HG03457 (cell line): ENCODE measurements around the gene SUCLA2.
"Not testable (repeated sequence)": the region's sequence is repeated elsewhere in the genome, so short reads cannot be mapped to it uniquely, and the experiment has no call there.

ENCODE experiments used
- ATAC-seq: cut with Tn5 transposase; IDR thresholded peaks from one replicate; pipeline ENCODE4 v1.9.1; 2021; ENCODE audit warnings: moderate number of reproducible peaks; ENCODE audit not compliant: unreplicated experiment

Gene SUCLA2

DNA sequence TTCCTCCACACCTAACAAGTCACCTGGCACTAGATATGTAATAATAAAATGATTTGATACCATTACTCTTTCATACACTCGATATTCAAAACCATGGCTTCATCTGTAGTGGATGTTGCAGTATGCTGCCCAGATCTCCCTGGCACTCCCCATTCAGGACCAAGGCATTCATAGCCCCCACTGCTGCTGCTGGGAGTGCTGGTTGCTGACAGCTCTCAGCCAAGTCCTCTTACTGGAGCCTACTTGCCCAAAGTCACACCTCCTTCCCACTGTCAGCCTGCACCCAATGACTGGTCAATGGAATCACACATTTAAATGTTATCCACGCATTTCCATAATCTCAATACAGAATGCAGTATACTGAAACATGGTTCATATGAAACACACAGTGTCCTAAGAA is 3.7 kb downstream of the SUCLA2 start:
- no peak for ATAC-seq

DNA sequence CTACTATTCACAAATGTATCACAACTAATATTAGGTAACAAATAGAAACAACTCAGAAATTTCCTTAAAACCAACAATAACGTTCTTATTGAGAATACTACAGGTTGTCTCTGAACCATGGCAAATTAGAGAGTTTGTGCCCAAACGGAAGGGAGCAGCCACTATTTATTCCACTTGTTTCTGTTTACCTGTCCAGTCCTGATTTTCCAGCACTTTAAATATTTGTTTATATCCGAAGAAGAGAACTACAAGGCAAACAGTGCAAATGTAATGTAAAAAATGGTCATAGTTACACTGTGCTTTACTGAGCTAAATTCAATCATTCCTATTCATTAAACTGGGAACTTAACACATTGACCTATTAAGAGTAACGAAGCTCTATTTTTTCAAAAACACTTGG is 9.2 kb downstream of the SUCLA2 start:
- no peak for ATAC-seq

DNA sequence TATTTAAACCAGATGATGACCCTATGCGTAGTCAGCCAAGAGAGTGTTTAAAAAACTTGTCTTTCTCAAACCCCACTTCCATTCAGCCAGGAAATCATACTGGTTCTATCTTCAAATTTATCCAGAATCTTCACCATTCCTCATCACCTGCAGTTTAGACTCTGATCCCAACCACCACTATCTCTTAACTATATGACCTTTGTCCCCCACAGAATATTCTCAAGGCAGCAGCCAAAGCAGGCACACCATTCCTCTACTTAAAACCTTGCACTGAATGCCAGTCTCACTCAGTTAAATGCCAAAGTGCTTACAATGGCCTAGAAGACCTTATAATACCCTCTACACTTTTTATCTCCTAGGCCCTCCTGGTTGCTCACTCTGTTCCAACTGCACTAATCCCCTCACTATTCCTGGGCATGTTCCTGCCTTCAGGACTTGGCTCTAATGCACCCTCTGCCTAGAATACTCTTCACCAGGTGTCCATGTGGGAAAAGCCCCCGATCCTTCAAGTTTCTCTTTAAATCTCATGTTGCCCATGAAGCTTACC is 10.1 kb downstream of the SUCLA2 start:
- no peak for ATAC-seq

DNA sequence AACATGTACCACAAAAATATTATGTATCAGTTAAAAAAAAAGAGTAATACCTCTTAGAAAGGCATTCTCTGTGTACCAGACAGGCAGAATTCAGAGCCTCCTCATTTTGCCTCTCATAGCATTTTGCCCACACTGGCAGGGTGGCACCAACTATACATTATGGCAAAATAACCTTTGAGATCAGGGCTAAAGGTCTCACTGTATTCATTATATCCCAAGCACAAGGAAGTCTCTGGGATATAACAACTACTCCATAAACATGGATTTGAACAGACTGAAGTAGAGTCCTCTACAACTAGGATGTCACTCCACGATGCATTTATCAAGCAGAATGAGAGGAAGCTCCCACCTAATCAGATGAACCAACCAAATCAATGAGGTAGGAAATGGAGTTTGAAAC is 10.6 kb downstream of the SUCLA2 start:
- ATAC-seq, result no peak

DNA sequence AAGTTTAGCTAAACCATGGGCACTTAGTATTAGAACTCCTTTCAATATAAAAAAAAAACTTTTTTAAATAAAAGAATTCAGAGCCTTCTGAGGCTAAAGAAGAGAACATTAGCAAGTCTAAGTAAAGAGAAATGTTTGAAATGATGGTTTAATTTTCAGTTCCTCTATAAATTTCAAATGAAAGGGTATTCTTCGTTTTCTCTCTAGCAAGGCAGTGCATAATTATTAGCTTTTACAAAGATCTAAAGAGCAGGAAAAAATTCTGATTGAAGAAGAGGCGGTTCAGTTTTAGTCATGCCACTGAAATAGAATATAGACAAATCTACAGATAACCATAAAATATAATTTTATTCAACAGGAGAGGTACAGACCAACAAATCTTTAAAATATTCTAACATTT is 18.0 kb downstream of the SUCLA2 start:
- no peak for ATAC-seq

GRCh38 chr13:47976325-47976724 is 24.7 kb downstream of the SUCLA2 start:
- ATAC-seq, result no peak

DNA sequence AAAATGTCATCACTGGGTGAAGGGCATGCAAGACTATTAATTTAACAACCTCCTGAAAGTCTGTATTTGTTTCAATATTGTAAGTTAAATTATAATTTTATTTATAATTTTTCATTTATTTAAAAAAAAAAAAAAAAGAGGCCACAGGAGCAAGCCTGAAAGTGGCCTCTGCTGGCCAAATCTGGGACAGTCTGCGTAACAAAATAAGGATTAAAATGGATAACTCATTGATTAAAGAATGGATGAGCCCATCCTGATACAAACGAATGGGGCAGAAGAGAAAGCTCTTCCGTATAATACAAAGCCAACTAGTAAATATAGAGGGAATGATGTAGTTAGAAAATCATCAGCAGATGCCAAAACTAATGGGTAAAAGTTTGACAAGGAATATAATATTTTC is 36.2 kb downstream of the SUCLA2 start:
- no peak for ATAC-seq

- ATAC-seq, result no peak
These were observed 38.8 kb downstream of the SUCLA2 start for GRCh38 chr13:47962237-47962636.

GRCh38 chr13:47959468-47960247 is 41.4 kb downstream of the SUCLA2 start:
- no peak for ATAC-seq

DNA sequence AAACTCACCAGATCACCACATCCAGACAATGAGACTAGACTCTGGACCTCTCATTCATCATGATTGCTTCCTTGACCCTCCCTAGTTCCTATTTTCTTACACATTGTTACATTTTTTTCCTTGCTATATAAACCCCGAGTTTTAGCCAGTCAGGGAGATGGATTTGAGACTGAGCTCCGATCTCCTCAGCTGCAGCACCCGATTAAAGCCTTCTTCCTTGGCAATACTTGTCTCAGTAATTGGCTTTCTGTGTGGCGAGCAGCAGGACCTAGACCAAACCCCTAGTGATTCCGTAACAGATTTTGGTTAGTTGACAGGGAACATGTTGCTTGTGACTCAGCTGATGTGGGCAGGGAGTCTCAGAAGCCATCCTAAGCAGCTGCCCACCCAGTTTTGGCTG is 44.0 kb downstream of the SUCLA2 start:
- no peak for ATAC-seq

- ATAC-seq, result no peak
These were observed 45.2 kb downstream of the SUCLA2 start for GRCh38 chr13:47955836-47956235.

GRCh38 chr13:47949799-47950198 is 51.3 kb downstream of the SUCLA2 start:
- ATAC-seq, result no peak

- ATAC-seq, result no peak
These were observed 55.3 kb downstream of the SUCLA2 start for GRCh38 chr13:47945738-47946137.

DNA sequence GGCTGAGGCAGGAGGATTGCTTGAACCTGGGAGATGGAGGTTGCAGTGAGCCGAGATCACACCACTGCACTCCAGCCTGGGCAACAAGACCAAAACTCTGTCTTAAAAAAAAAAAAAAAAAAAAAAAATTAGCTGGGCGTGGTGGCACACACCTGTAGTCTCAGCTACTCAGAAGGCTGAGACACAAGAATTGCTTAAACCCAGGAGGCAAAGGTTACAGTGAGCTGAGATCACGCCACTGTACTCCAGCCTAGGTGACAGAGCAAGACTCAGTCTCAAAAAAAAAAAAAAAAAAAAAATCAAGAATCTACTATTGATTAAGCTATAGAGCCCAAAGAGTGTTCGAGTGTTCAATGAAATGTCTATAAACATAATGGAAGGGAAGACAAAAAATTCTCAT is 55.9 kb downstream of the SUCLA2 start:
- not testable (repeated sequence) for ATAC-seq

GRCh38 chr13:47934371-47934770 is 66.7 kb downstream of the SUCLA2 start:
- no peak for ATAC-seq

DNA sequence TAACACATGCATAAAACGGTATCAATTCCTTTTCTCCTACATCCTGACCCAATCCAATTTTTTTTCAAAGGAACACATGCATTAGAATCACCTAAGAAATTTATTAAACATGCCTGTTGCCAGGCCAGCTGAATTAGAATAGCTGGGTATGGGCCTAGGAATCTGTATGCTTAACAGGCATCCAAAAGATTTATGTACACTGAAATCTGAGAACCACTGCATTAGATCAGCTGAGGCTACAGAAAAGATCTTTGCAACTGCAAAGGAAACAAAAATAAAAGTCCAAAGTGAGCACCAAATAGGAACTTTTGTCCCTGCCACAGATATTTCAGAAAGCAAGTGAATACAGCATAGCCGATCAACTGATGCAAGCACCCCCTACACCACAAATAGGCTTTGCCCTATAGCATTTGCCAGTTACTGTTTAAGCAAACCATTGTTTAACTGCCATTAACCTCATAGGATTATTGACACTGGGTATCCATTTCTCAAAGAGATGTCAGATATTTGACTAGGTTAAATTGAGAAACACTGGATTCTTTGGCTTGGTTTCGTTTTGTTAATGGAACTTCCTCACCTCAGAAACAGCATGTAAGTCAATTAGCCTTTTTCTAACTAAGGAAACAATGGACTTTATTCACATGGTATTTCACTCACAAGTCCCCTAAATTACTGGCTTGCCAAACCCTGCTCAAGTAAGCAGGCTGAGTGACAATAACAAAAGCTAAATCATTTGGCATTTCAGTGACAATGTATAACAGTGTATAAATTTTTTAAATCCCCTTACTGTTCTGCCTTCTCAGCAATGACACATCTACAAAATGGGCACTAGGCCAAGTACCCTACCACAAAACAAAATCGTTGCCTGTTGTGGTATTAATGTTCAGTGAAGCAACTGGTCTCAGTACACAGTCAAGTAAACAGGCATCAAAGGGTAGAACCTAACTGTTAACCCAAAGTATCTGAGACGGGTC is 67.8 kb downstream of the SUCLA2 start:
- no peak for ATAC-seq

GRCh38 chr13:47930649-47931165 is 70.4 kb downstream of the SUCLA2 start:
- ATAC-seq, result no peak

- ATAC-seq, result no peak
These were observed 71.9 kb downstream of the SUCLA2 start for GRCh38 chr13:47929156-47929555.

DNA sequence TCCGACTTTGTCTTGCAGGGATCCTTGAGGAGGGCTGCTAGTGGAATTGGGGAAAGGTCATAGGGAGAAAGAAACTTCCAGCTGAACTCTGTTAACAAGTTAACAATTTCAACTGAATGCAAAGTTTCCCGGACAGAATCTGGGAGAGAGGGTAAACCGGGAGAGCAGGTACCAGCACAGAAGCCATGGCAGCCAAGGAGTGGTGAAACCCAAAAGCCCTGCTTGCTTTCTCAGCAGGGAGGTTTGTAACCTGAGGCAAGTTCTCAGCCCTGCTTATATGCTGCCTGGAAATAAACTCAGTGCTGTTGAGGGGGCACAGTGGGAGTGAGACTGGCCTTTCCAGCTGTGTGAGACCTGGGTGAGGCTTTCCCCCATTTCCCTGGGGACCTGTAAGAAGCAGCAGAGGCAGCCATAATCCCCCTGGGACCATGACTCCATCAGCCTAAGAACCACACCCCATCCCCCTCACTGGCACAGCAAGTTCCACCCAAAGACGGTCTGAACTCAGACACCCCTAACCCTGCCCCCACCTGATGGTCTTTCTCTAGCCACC is 84.0 kb downstream of the SUCLA2 start:
- no peak for ATAC-seq

DNA sequence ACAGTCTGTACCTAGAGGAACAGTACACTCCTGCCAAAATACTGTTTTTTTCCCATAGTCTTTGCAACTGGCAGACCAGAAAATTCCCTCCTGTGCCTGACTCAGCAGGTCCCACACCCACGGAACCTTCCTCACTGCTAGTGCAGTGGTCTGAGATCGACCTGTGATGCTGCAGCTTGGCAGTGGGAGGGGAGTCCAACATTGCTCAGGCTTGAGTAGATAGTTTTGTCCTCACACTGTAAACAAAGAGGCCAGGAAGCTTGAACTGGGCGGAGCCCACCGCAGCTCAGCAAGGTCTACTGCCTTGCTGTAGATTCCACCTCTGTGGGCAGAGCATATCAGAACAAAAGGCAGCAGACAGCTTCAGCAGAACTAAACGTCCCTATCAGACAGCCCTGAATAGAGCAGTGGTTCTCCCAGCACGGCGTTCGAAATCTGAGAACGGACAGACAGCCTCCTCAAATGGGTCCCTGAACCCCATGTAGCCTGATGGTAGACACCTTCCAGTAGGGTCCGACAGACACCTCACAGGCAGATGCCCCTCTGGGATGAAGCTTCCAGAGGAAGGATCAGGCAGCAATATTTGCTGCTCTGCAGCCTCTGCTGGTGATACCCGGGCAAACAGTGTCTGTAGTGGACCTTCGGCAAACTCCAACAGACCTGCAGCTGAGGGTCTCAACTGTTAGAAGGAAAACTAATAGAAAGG is 92.7 kb downstream of the SUCLA2 start:
- no peak for ATAC-seq

DNA sequence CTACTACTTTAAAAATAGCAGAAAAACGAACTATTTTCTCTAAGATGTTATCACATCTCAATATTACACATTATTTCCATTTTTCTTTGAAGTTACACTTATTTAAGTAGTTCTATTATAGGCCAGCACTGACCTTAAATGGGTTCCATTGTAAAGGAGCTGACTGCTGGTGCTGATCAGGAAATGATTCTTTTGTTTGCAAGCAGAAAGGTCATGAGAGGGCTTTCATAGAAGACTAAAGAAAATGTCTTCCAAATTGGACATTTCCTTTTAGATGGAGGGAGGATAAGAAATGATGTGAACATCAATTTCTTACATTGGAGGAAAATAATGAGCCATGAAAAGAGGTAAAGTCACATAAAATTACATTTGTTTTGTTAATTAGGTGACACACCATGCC is 96.2 kb downstream of the SUCLA2 start:
- ATAC-seq, result no peak
